NCI-H1092 treated with DMSO at 0.1 percent for 48 hours (cell line): ENCODE data around the gene PITX3.

Experiments used
- DNase-seq: peaks from one replicate; lab custom pipeline; 2025; lab: John Stamatoyannopoulos, UW

Gene PITX3

DNA sequence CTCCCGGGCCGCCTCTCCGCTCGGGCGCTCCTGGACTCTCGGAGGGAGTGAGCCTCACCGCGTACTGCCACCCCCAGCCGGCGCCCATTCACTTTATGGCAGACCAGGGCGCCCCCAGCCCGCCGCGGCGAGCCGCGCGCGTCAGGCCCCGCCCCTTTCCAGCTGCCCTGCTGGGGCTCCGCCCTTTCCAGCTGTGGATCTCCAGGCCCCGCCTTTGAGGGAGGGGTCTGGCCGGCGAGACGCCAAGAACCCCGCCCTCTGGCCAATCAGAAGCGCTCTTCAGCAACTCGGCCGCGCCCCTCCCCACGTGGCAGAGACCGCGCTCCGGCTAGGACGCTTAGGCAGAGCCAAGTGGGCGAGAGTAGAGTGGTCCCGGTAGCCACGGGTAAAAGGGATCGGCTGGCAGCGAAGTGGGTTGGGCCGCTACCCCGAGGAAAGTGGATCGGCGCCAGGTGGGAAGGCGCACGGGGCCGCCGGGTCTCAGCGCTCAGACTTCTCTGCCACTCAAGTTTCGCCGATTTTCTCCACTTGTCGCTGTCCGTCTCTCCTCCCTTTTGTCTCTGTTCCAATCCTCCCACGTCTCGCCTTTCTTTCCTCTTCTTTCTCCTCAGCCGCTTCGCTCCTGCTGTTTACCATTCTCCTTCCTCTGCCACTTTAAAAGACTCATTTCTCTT is at the start of gene PITX3:
Gene PITX3, minus strand, starts transcription at position 69 of the 674 bp plus-strand sequence. CDS start 9,432 bp downstream, outside the sequence.
- peak; percentile 52 for DNase-seq

DNA sequence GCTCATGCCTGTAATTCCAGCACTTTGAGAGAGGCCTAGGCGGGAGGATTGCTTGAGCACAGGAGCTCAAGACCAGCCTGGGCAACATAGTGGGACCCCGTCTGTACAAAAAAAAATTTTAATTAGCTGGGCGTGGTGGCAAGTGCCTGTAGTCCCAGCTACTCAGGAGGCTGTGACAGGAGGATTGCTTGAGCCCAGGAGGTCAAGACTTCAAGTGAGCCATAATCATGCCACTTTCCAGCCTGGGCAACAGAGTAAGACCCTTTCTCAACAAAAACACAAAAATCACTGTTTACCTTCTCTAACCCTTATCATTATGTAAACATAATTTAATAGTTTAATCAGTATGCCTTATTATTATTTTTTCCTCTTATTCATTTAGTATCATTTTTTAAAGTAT is 48.5 kb upstream of the PITX3 start:
- no peak for DNase-seq

DNA sequence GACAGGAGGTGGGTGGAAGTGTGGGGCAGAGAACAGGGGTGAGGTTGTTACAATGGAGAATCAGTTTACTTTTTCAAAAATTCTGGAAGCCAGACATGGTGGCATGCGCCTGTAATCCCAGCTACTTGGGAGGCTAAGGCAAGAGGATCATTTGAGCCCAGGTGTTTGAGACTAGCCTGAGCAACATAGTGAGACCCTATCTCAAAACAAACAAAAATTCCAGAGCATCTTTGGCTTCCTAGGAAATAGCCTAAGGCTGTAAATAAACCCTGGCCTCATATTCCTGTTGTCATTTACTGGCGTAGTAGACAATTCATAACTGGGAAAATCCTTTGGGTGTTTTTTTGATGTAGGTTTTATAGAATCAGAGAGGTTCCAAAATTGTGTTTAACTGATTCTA is 48.0 kb upstream of the PITX3 start:
- no peak for DNase-seq

DNA sequence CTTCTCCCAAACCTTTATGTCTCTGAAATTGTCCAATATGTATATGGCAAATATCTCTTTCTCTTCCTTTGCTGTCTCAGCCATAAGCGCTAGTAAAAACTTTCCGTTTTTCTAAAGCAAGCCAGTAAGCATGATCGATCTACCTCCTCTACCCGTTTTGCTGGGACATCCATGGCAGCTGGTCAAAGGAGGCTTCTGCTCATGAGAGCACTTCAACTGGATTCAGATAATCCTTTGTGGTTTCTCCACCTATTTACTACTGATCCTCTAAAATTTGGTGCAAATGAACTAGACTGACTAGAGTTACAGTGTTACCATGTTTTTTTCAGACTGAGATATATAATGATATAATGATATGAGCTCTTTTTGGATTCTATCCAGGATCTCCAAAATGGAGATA is 46.7 kb upstream of the PITX3 start:
- no peak for DNase-seq

- no peak for DNase-seq
Measured at GRCh38 chr10:102287538-102287937, 46.2 kb upstream of the PITX3 start.

DNA sequence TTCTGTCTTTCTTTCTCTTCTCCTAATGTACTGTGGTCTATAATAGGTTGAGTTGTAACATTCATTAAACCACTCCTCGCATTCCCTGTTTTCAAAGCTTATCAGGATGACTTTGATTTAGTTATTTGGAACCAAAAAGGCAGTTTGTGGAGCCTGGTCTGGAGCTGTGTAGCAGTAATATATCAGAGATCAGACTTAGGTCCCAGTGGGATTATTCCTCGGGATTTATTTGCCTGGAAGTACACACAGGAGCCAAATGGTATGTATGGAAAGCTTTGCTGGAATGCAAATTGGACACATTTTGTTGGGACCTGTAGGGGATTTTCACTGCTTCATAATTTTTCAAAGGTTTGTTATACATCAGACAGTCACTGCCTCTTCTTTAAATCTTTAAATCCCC is 44.9 kb upstream of the PITX3 start:
- DNase-seq = no peak

- no peak for DNase-seq
Measured at GRCh38 chr10:102285133-102285532, 43.8 kb upstream of the PITX3 start.

GRCh38 chr10:102284531-102284930 is 43.2 kb upstream of the PITX3 start:
- DNase-seq = no peak

GRCh38 chr10:102283890-102284289 is 42.6 kb upstream of the PITX3 start:
- DNase-seq = no peak

GRCh38 chr10:102283488-102283887 is 42.2 kb upstream of the PITX3 start:
- no peak for DNase-seq

GRCh38 chr10:102281102-102281487 is 39.8 kb upstream of the PITX3 start:
- no peak for DNase-seq

- DNase-seq = peak; percentile 53
Measured at GRCh38 chr10:102280397-102281101, 39.2 kb upstream of the PITX3 start.

GRCh38 chr10:102279104-102279503 is 37.8 kb upstream of the PITX3 start:
- no peak for DNase-seq

GRCh38 chr10:102275343-102275742 is 34.0 kb upstream of the PITX3 start:
- no peak for DNase-seq

GRCh38 chr10:102274062-102274461 is 32.8 kb upstream of the PITX3 start:
- DNase-seq = no peak

DNA sequence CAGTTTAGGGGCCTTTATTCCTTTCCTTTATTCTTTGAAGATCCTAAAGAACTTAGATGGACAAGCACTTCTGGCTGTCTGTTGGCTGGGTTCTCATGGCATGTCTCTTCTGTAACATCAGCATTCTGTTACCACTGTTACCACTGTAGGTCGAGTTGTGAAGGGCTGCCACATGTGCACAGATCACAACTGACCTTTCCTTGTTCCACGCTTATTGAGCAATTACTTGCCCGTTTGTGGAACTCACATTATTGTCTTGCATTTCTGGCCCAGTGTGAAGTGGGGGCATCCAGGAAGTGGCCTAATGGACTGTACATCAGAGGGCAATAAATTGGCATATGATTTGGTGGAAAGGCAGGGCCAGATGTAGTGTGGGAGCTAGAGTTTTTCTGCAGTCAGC is 27.7 kb upstream of the PITX3 start:
- DNase-seq = no peak

DNA sequence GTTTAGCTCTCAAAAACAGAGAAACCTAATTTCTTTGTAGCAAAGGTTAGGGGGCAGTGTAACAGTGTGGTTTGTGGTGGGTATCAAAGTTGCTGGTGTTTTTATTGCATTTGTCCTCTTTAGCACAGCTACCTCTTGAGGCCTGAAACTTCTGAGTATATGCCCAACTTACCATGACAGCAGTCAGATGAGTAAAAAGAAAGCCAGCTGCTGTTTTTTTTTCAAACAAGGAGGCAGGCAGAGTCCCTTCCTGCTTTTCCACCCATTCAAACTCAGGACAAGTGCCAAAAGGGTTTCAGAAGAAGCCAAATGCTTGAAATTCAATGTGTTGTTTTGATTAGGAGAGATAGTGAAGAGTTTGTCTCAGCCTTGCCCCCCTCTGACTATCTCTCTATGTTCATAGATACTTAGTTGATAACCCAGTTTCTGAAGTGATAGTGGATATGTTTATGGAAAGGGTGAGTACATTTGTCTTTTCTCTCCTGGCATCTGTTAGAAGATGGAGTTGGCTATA is 27.1 kb upstream of the PITX3 start:
- DNase-seq = no peak

- DNase-seq = no peak
Measured at GRCh38 chr10:102267748-102268147, 26.4 kb upstream of the PITX3 start.

GRCh38 chr10:102266670-102267069 is 25.4 kb upstream of the PITX3 start:
- no peak for DNase-seq

GRCh38 chr10:102264371-102264770 is 23.1 kb upstream of the PITX3 start:
- DNase-seq = no peak

- DNase-seq = no peak
Measured at GRCh38 chr10:102262744-102263370, 21.5 kb upstream of the PITX3 start.

- no peak for DNase-seq
Measured at GRCh38 chr10:102261842-102262241, 20.5 kb upstream of the PITX3 start.

DNA sequence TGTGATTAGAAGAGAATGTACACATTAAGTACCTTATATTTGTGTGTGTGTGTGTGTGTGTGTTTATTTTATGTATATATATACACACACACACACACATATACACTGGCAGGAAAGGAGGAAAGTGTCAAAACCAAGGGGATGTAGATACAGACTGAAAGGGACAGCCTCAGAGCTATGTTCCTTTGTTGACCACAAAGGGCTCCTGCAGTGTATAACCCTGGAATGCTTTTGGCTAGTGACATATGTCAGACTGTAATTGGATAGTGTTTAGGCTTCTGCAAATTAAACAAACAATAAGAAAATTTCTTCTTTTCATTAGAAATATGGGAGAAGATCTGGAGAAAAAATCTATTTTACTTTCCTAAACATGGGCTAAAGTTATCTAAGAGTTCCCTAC is 19.9 kb upstream of the PITX3 start:
- DNase-seq = no peak
